Keratinocyte (primary cell): ENCODE results near the gene TUNAR.

Source experiments
- CTCF ChIP-seq, 3 experiments: IDR thresholded peaks in 1 of 3; conservative IDR thresholded peaks in 1 of 3; optimal IDR thresholded peaks in 1 of 3; 2 replicates in 2 of 3; 3 replicates in 1 of 3; pipeline versions ENCODE3 to v1.5.1; 2011; ENCODE audit warnings: low read length in 3 of 3, mild to moderate bottlenecking in 3 of 3, moderate library complexity in 2 of 3, control low read depth in 1 of 3, inconsistent platforms in 1 of 3; ENCODE audit not compliant: insufficient read depth in 2 of 3; ENCODE audit errors: extremely low read depth in 1 of 3
- EZH2 ChIP-seq: IDR thresholded peaks from one replicate; pipeline ENCODE4 v1.6.1; 2012; ENCODE audit warnings: inconsistent platforms, mild to moderate bottlenecking, low read length, moderate library complexity

DNA sequence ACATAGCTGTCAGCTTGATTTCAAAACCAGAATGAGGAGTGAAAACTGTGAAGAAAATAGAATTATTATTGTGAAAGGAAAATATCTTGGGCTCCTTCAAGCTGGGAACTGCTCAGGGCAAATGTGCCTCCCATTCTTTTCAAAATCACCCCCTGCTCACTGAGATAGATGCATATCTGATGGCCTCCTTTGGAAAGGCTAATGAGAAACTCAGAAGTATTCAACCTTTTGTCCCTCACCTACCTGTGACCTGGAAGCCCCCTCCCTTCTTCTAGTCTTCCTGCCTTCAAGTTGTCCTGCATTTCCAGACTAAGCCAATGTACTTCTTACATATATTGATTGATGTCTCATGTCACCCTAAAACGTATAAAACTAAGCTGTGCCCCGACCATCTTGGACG is 81.5 kb downstream of the TUNAR start:
- no peak for TF ChIP-seq CTCF (optimal IDR thresholded peaks at IDR 0.05 in 1 of 3, IDR thresholded peaks at IDR 0.05 in 1 of 3, conservative IDR thresholded peaks at IDR 0.05 in 1 of 3; ENCODE audit: extremely low read depth in 1 of 3, insufficient read depth in 2 of 3, low read length in 3 of 3)
- TF ChIP-seq EZH2: no peak
